SH-SY5Y (cell line): ENCODE data around the gene MBOAT2.

ENCODE experiments used
- GATA2 ChIP-seq: IDR thresholded peaks from 2 replicates; pipeline ENCODE4 v1.6.1; 2011; ENCODE audit warnings: mild to moderate bottlenecking, low read depth, low read length
- GATA3 ChIP-seq: IDR thresholded peaks from 2 replicates; pipeline ENCODE4 v1.6.1; 2011; ENCODE audit warnings: low read depth, mild to moderate bottlenecking, low read length, moderate library complexity

DNA sequence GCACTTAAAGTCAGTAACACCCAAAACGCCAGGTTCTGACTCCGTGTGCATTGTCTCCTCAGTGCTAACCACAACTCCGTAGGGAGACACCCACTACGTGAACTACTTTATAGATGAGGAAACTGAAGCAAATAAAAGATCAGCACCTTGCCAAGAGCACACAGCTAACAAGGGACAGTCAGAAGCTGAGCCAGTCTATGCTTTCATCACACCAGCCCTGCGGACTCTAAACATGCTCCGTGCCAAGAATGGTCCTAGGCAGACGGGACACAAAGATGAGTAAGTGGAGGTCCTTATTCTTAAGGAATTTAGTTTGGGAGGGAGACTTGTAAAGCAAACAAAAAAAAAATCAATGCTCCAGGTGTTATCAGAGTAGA lies 9.6 kb downstream of the MBOAT2 start:
- no peak for TF ChIP-seq GATA2
- TF ChIP-seq GATA3, result no peak
